Esophagus squamous epithelium (tissue), 5 donors: ENCODE data around the gene MRPS10. TPM values are rescaled to one million over a fixed set of nuclear protein-coding genes. Genes with fewer than 3 reads are reported as not detected.
A peak's percentile ranks its signal among the peaks of the same experiment; 100 is the strongest.
"Not testable (repeated sequence)": the region's sequence is repeated elsewhere in the genome, so short reads cannot be mapped to it uniquely, and the experiment has no call there.

ENCODE experiments used
- DNase-seq: peaks from one replicate; lab custom pipeline; 2025; lab: John Stamatoyannopoulos, UW
- H3K27ac ChIP-seq, 4 donors: fragments of 200-600 bp; sonication (generic); one replicate each; pipeline ENCODE4 v1.5.1; 2016 to 2019; ENCODE audit warnings: mild to moderate bottlenecking in 1 of 4
- H3K27me3 ChIP-seq, 4 donors: fragments of 200-600 bp; sonication (generic); 1 replicate in 3 of 4; 2 replicates in 1 of 4; pipeline versions ENCODE4 v1.5.1 to v1.6.0; 2017 to 2021; ENCODE audit warnings: antibody characterized with exemption in 1 of 4
- H3K36me3 ChIP-seq, 3 donors: fragments of 200-600 bp; sonication (generic); one replicate each; pipeline ENCODE4 v1.5.1; 2016 to 2019
- H3K4me1 ChIP-seq, 3 donors: fragments of 200-600 bp; sonication (generic); one replicate each; pipeline ENCODE4 v1.5.1; 2017 to 2019
- H3K4me3 ChIP-seq, 4 donors: fragments of 200-600 bp; sonication (generic); 1 replicate in 3 of 4; 2 replicates in 1 of 4; pipeline ENCODE4 v1.5.1; 2016 to 2019; ENCODE audit warnings: mild to moderate bottlenecking in 2 of 4, moderate library complexity in 1 of 4
- H3K9me3 ChIP-seq, 3 donors: fragments of 200-600 bp; sonication (generic); one replicate each; pipeline ENCODE4 v1.5.1; 2016 to 2019
- CTCF ChIP-seq, 6 experiments: fragments of 450-650 bp in 4 of 6; fragments of 200-600 bp in 2 of 6; sonication (generic) in 2 of 6; IDR thresholded peaks; one replicate each; pipeline ENCODE4 v1.5.1; 2016 to 2019; ENCODE audit warnings: antibody characterized with exemption in 6 of 6, mild to moderate bottlenecking in 4 of 6, moderate library complexity in 4 of 6
- POLR2A ChIP-seq, 4 donors: fragments of 450-650 bp; IDR thresholded peaks; one replicate each; pipeline ENCODE4 v1.6.1; 2017; ENCODE audit warnings: antibody characterized with exemption in 4 of 4, mild to moderate bottlenecking in 4 of 4, moderate library complexity in 3 of 4
- WGBS, 2 donors: methylation state at CpG; one replicate each; pipeline ENCODE4 v1.1.5; 2018; 5-methylcytosine and 5-hydroxymethylcytosine counted together
- intact Hi-C: fragments of 100-400 bp; cut with DNase I; formaldehyde crosslinking; loops from one replicate; pipeline ENCODE4 v1.15.0; 2022
- total RNA-seq, 4 donors: library from RNA; depleted of rRNA; stranded (reverse); fragments of >200 nt; gene quantifications; one replicate each; pipeline ENCODE4 v1.1.0, GENCODE V29; 2016
- donor health status: DM: yes; HTN: yes; CAD: no.

Gene MRPS10
- total RNA-seq, 4 donors from 2014 or later = 40.3 to 70.3 (median 46.2) TPM

- intact Hi-C loops = no loop called here
- no peak for DNase-seq
- WGBS, 2 donors = 37 to 39% methylated on average over 12 of the region's 12 CpGs
Measured at GRCh38 chr6:42224222-42225028, 6.8 kb upstream of the MRPS10 start.

GRCh38 chr6:42222448-42222847 is 4.8 kb upstream of the MRPS10 start:
- TF ChIP-seq POLR2A (IDR thresholded peaks at IDR 0.05) = no peak
- no peak for TF ChIP-seq CTCF (IDR thresholded peaks at IDR 0.05)
- WGBS, 2 donors = 72 to 87% methylated on average over 7 of the region's 7 CpGs
- intact Hi-C loops = no loop called here
- Histone ChIP-seq H3K9me3 (no peaks in the 10 kb centered on the region), H3K27me3 (no peaks in the 10 kb centered on the region), H3K4me3 (no peak overlapping the region), H3K27ac (peak overlapping the region in 2 of 4 donors; percentile 18 to 71), H3K36me3 (peaks cover 0 to 4% (median 0%) of the 10 kb centered on the region in 3 donors), H3K4me1 (peaks cover 0 to 66% (median 26%) of the 10 kb centered on the region in 3 donors)
- no peak for DNase-seq

More at GRCh38 chr6:42224222-42225028, 6.8 kb upstream of the MRPS10 start:
- Histone ChIP-seq H3K4me1 (peaks cover 0 to 77% (median 27%) of the 10 kb centered on the region in 3 donors), H3K27ac (peak overlapping the region; percentile 38 to 91 (median 86)), H3K27me3 (no peaks in the 10 kb centered on the region), H3K36me3 (peaks cover 0 to 23% (median 0%) of the 10 kb centered on the region in 3 donors), H3K4me3 (no peak overlapping the region), H3K9me3 (no peaks in the 10 kb centered on the region)
- TF ChIP-seq POLR2A (IDR thresholded peaks at IDR 0.05) = no peak
- no peak for TF ChIP-seq CTCF (IDR thresholded peaks at IDR 0.05)

GRCh38 chr6:42221546-42221945 is 3.9 kb upstream of the MRPS10 start:
- Histone ChIP-seq H3K4me3 (no peak overlapping the region), H3K9me3 (no peaks in the 10 kb centered on the region), H3K27me3 (no peaks in the 10 kb centered on the region), H3K4me1 (peaks cover 7 to 65% (median 28%) of the 10 kb centered on the region in 3 donors), H3K36me3 (no peaks in the 10 kb centered on the region), H3K27ac (peak overlapping the region in 3 of 4 donors; percentile 18 to 71 (median 63))
- intact Hi-C loops = no loop called here
- WGBS, 2 donors = 48 to 53% methylated on average over 2 to 4 of the region's 4 CpGs
- DNase-seq = no peak
- TF ChIP-seq POLR2A (IDR thresholded peaks at IDR 0.05) (no peak), CTCF (IDR thresholded peaks at IDR 0.05) (no peak)

GRCh38 chr6:42220807-42221206 is 3.1 kb upstream of the MRPS10 start:
- H3K27me3 ChIP-seq = no peaks in the 10 kb centered on the region
- peaks cover 10 to 65% (median 25%) of the 10 kb centered on the region in 3 donors for H3K4me1 ChIP-seq
- TF ChIP-seq CTCF (IDR thresholded peaks at IDR 0.05) = no peak
- TF ChIP-seq POLR2A (IDR thresholded peaks at IDR 0.05) = no peak
- 63 to 80% methylated on average over 6 of the region's 6 CpGs for WGBS, 2 donors
- H3K27ac ChIP-seq = peak overlapping the region in 2 of 4 donors; percentile 63 to 71
- no peaks in the 10 kb centered on the region for H3K9me3 ChIP-seq
- no peak overlapping the region for H3K4me3 ChIP-seq
- intact Hi-C loops = no loop called here
- DNase-seq = no peak
- no peaks in the 10 kb centered on the region for H3K36me3 ChIP-seq

GRCh38 chr6:42217157-42217518 is 523 bp downstream of the MRPS10 start:
- 0 to 3% methylated on average over 5 of the region's 5 CpGs for WGBS, 2 donors
- H3K27me3 ChIP-seq = no peaks in the 10 kb centered on the region
- no peak for TF ChIP-seq CTCF (IDR thresholded peaks at IDR 0.05)
- TF ChIP-seq POLR2A (IDR thresholded peaks at IDR 0.05) = no peak
- H3K9me3 ChIP-seq = no peaks in the 10 kb centered on the region
- H3K27ac ChIP-seq = peak overlapping the region; percentile 83 to 93 (median 88)
- intact Hi-C loops = loop anchor here (10.0 kb wide), 1 partner anchor 52 kb away; no protein-coding TSS in a partner anchor
- no peak for DNase-seq
- peak overlapping the region; percentile 64 to 77 (median 69) for H3K4me3 ChIP-seq
- peaks cover 0 to 21% (median 5%) of the 10 kb centered on the region in 3 donors for H3K36me3 ChIP-seq
- peaks cover 10 to 77% (median 26%) of the 10 kb centered on the region in 3 donors for H3K4me1 ChIP-seq

- H3K36me3 ChIP-seq = peaks cover 0 to 27% (median 8%) of the 10 kb centered on the region in 3 donors
- H3K9me3 ChIP-seq, DNase-seq, H3K27me3 ChIP-seq: not testable (repeated sequence)
- peak overlapping the region in 3 of 4 donors; percentile 83 to 93 (median 92) for H3K27ac ChIP-seq
- peaks cover 10 to 77% (median 30%) of the 10 kb centered on the region in 3 donors for H3K4me1 ChIP-seq
- H3K4me3 ChIP-seq = peak overlapping the region; percentile 64 to 77 (median 69)
- WGBS, 2 donors = 75 to 83% methylated on average over 11 to 18 of the region's 18 CpGs
- intact Hi-C loops = loop anchor here (10.0 kb wide), 1 partner anchor 52 kb away; no protein-coding TSS in a partner anchor
Measured at GRCh38 chr6:42216495-42216894, 1.2 kb downstream of the MRPS10 start.
